ENCODE results near the gene CEP57.
"Not testable (repeated sequence)": the region's sequence is repeated elsewhere in the genome, so short reads cannot be mapped to it uniquely, and the experiment has no call there.

CEP57 gene

GRCh38 chr11:95799546-95799945 is 9.2 kb downstream of the CEP57 start:
- DNase-seq (ENCODE audit: low spot score), result no peak

- DNase-seq (ENCODE audit: low spot score), result no peak
Measured at GRCh38 chr11:95800438-95800837, 10.1 kb downstream of the CEP57 start.

- no peak for DNase-seq (ENCODE audit: low spot score)
Measured at GRCh38 chr11:95802806-95803205, 12.5 kb downstream of the CEP57 start.

- no peak for DNase-seq (ENCODE audit: low spot score)
Measured at GRCh38 chr11:95803973-95804372, 13.7 kb downstream of the CEP57 start.

- no peak for DNase-seq (ENCODE audit: low spot score)
Measured at GRCh38 chr11:95805869-95806268, 15.6 kb downstream of the CEP57 start.

GRCh38 chr11:95806464-95806863 is 16.2 kb downstream of the CEP57 start:
- DNase-seq (ENCODE audit: low spot score), result not testable (repeated sequence)

- DNase-seq (ENCODE audit: low spot score), result not testable (repeated sequence)
Measured at GRCh38 chr11:95811052-95811451, 20.8 kb downstream of the CEP57 start.

GRCh38 chr11:95816037-95816436 is 25.7 kb downstream of the CEP57 start:
- no peak for DNase-seq (ENCODE audit: low spot score)

- DNase-seq (ENCODE audit: low spot score), result no peak
Measured at GRCh38 chr11:95821640-95822039, 31.3 kb downstream of the CEP57 start.

GRCh38 chr11:95827696-95828095 is 37.4 kb downstream of the CEP57 start:
- DNase-seq (ENCODE audit: low spot score), result no peak

GRCh38 chr11:95829580-95830259 is 39.4 kb downstream of the CEP57 start:
- no peak for DNase-seq (ENCODE audit: low spot score)

- no peak for DNase-seq (ENCODE audit: low spot score)
Measured at GRCh38 chr11:95831198-95831883, 41.0 kb downstream of the CEP57 start.

- no peak for DNase-seq (ENCODE audit: low spot score)
Measured at GRCh38 chr11:95832763-95833162, 42.5 kb downstream of the CEP57 start.

GRCh38 chr11:95833378-95833777 is 43.1 kb downstream of the CEP57 start:
- DNase-seq (ENCODE audit: low spot score), result no peak

- no peak for DNase-seq (ENCODE audit: low spot score)
Measured at GRCh38 chr11:95835351-95835750, 45.1 kb downstream of the CEP57 start.

- DNase-seq (ENCODE audit: low spot score), result peak; percentile 54
Measured at GRCh38 chr11:95835768-95836488, 45.6 kb downstream of the CEP57 start.

GRCh38 chr11:95845167-95845566 is 54.9 kb downstream of the CEP57 start:
- DNase-seq (ENCODE audit: low spot score), result no peak

GRCh38 chr11:95849087-95849825 is 59.0 kb downstream of the CEP57 start:
- DNase-seq (ENCODE audit: low spot score), result peak; percentile 28

GRCh38 chr11:95850137-95850536 is 59.8 kb downstream of the CEP57 start:
- DNase-seq (ENCODE audit: low spot score), result no peak

GRCh38 chr11:95853138-95853537 is 62.8 kb downstream of the CEP57 start:
- no peak for DNase-seq (ENCODE audit: low spot score)

- DNase-seq (ENCODE audit: low spot score), result no peak
Measured at GRCh38 chr11:95853862-95854261, 63.6 kb downstream of the CEP57 start.

GRCh38 chr11:95854362-95854761 is 64.1 kb downstream of the CEP57 start:
- not testable (repeated sequence) for DNase-seq (ENCODE audit: low spot score)
